Type B pancreatic cell (in vitro differentiated cells): ENCODE data around the gene PTH1R. TPM values are rescaled to one million over a fixed set of nuclear protein-coding genes. Genes with fewer than 3 reads are reported as not detected.

Source experiments
- DNase-seq: peaks from one replicate; pipeline ENCODE4 v3.0.0; 2021; ENCODE audit warnings: mixed read lengths; ENCODE audit not compliant: unreplicated experiment; ENCODE audit errors: extremely low spot score
- H3K27ac Mint-ChIP-seq: 2 replicates; pipeline ENCODE4 v1.8.0; 2021; ENCODE audit warnings: mild to moderate bottlenecking, mixed read lengths
- H3K27me3 Mint-ChIP-seq: 2 replicates; pipeline ENCODE4 v1.8.0; 2021; ENCODE audit warnings: mixed read lengths
- H3K36me3 Mint-ChIP-seq: 2 replicates; pipeline ENCODE4 v1.8.0; 2021; ENCODE audit warnings: mixed read lengths
- H3K4me1 Mint-ChIP-seq: one replicate; pipeline ENCODE4 v1.8.0; 2021; ENCODE audit warnings: mixed read lengths; ENCODE audit not compliant: unreplicated experiment
- H3K4me3 Mint-ChIP-seq: 2 replicates; pipeline ENCODE4 v1.8.0; 2021; ENCODE audit warnings: mild to moderate bottlenecking, mixed read lengths
- H3K9me3 Mint-ChIP-seq: 2 replicates; pipeline ENCODE4 v1.8.0; 2021; ENCODE audit warnings: mixed read lengths
- CTCF ChIP-seq: fragments of 200-600 bp; sonication (generic); conservative IDR thresholded peaks from 2 replicates; pipeline ENCODE4 v1.5.0; 2021; ENCODE audit warnings: antibody characterized with exemption, mild to moderate bottlenecking
- long read RNA-seq: library from polyadenylated mRNA; unstranded; transcript quantifications from one replicate; pipeline ENCODE4 v2.0.0, GENCODE V29; 2020
- total RNA-seq: library from RNA; stranded (reverse); gene quantifications from 2 replicates; pipeline ENCODE4 v1.2.1, GENCODE V29; 2021; ENCODE audit warnings: low replicate concordance

Gene PTH1R
- total RNA-seq: 63.0 and 83.1 TPM in 2 replicates
- long read RNA-seq, partial matches to known transcripts: 3 of 5 reads
- long read RNA-seq, other reads (novel, unspliced or antisense): 2 of 5 reads

DNA sequence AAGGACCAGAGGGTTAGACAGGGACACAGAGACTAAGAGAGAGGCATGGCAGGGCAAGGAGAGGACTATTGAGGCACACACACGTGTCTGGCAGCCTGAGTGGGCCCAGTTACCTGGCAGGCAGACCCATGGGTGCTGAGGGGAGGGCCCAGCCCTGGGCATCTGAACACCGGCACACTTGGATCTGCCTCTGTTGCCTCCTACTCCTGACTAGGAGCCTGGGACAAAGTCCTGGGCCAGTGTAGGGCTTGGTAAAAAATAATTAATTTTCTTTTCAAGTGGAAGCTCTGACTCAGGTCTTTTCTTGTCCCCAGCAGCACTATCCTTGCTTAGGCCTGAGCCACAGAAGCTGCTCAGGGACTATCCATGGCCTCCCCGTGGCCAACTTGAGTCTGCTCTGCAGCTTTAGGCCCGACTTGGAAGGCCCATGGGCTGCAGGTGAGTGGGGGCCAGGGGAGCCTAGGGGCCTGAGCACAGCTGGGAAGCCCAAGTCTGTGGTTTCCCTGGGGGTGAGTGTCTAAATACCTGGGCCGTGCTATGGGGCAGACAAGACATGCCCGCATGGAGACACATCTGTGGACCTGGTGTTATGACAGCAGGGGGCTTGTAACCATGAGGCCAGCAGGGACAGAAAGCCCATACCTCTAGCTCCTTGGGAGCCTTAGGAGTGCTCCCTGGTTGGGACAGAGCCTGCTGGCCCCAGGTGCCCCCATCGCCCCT, at the start of gene PTH1R:
PTH1R (plus strand) TSS at position 316 of the 720 bp plus-strand sequence. CDS start 5,839 bp downstream, outside the sequence.
- Mint-ChIP-seq H3K9me3 (no peaks in the 10 kb centered on the region), H3K4me1 (peaks cover 37% of the 10 kb centered on the region), H3K4me3 (peak within 1 kb of the TSS; percentile 52), H3K36me3 (no peaks in the 10 kb centered on the region), H3K27ac (peak within 1 kb of the TSS; percentile 91), H3K27me3 (peaks cover 17% of the 10 kb centered on the region)
- TF ChIP-seq CTCF: no peak
- no peak for DNase-seq

GRCh38 chr3:46829699-46830208, 47.8 kb upstream of the PTH1R start:
- Mint-ChIP-seq H3K4me1 (no peaks in the 10 kb centered on the region), H3K36me3 (peaks cover 7% of the 10 kb centered on the region), H3K4me3 (no peak overlapping the region), H3K27ac (no peak overlapping the region), H3K27me3 (no peaks in the 10 kb centered on the region), H3K9me3 (no peaks in the 10 kb centered on the region)
- DNase-seq: no peak
- no peak for TF ChIP-seq CTCF

- Mint-ChIP-seq H3K4me1 (no peaks in the 10 kb centered on the region), H3K27me3 (no peaks in the 10 kb centered on the region), H3K9me3 (no peaks in the 10 kb centered on the region), H3K27ac (peak overlapping the region; percentile 36), H3K4me3 (no peak overlapping the region), H3K36me3 (peaks cover 10% of the 10 kb centered on the region)
- no peak for TF ChIP-seq CTCF
- no peak for DNase-seq
Observed at GRCh38 chr3:46830801-46831200, 46.7 kb upstream of the PTH1R start.

GRCh38 chr3:46831316-46831715, 46.2 kb upstream of the PTH1R start:
- Mint-ChIP-seq H3K27ac (no peak overlapping the region), H3K36me3 (peaks cover 10% of the 10 kb centered on the region), H3K4me1 (no peaks in the 10 kb centered on the region), H3K4me3 (no peak overlapping the region), H3K27me3 (no peaks in the 10 kb centered on the region), H3K9me3 (no peaks in the 10 kb centered on the region)
- no peak for DNase-seq
- no peak for TF ChIP-seq CTCF

DNA sequence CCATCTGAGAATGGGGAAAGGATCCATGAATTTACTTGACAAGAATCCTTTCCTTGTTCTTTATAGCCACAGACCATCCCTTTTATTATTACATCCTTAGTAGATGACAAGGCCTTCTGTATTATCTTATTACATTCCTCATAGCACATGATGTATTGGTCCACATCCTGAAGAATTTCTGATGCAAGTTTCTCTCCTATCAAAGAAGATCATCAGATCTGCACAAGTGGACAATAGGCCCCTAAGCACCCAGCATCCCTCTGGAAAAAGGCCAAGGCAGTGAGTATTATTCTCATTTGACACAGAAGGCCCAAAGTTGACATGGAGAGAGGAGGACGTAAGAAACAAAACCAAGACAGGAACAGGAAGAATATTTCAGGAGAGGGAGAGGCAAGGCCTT, 45.7 kb upstream of the PTH1R start:
- no peaks in the 10 kb centered on the region for H3K4me1 Mint-ChIP-seq
- no peaks in the 10 kb centered on the region for H3K9me3 Mint-ChIP-seq
- H3K4me3 Mint-ChIP-seq: no peak overlapping the region
- H3K36me3 Mint-ChIP-seq: peaks cover 10% of the 10 kb centered on the region
- no peak for DNase-seq
- TF ChIP-seq CTCF: no peak
- H3K27ac Mint-ChIP-seq: no peak overlapping the region
- H3K27me3 Mint-ChIP-seq: no peaks in the 10 kb centered on the region
